ENCODE measurements around the gene NPIPB13. TPM values are rescaled to one million over a fixed set of nuclear protein-coding genes. Genes with fewer than 3 reads are reported as not detected.
"Not testable (repeated sequence)": the region's sequence is repeated elsewhere in the genome, so short reads cannot be mapped to it uniquely, and the experiment has no call there.

The NPIPB13 gene
- total RNA-seq (2012; rRNA removed): 0.28 and 0.54 TPM in 2 replicates
- polyA plus RNA-seq (2012; rRNA removed): 4.4 and 4.5 TPM in 2 replicates
- polyA plus RNA-seq (2012; cell fraction: cytosol; rRNA removed): 1.4 and 2.1 TPM in 2 replicates
- polyA plus RNA-seq (2012; cell fraction: nucleus; rRNA removed; ENCODE audit: low replicate concordance): 22.9 and 47.3 TPM in 2 replicates
- percentile 55 among the genes with signal in this experiment for Bru-seq, nascent RNA
- percentile 75 among the genes with signal in this experiment for BruChase-seq, experiment 1, labeled RNA remaining after a 6-hour chase
- percentile 70 among the genes with signal in this experiment for BruChase-seq, experiment 2, labeled RNA remaining after a 2-hour chase
- long read RNA-seq, partial matches to known transcripts: 0 of 3 reads
- long read RNA-seq, other reads (novel, unspliced or antisense): 3 of 3 reads

GRCh38 chr16:30248379-30248778 lies at the start of gene NPIPB13:
TSS of gene NPIPB13 (minus strand) at chr16:30248479. CDS start at chr16:30245573, 2,906 bp downstream.
- CTCF ChIA-PET; H3K9me3 ChIP-seq (ENCODE audit: control insufficient read depth, insufficient read depth, low read length); H3K4me2 ChIP-seq (ENCODE audit: low read depth, low read length); H4K20me1 ChIP-seq (ENCODE audit: insufficient read depth, low read length); H2BK20ac ChIP-seq (ENCODE audit: low read depth, low read length); H3K36me3 ChIP-seq (ENCODE audit: control insufficient read depth, insufficient read depth, low read length); POLR2A ChIA-PET (ENCODE audit: unreplicated experiment); H2AK5ac ChIP-seq (ENCODE audit: low read depth, low read length); H3K4ac ChIP-seq (ENCODE audit: low read depth, low read length); H2AK9ac ChIP-seq (replicated peaks; ENCODE audit: low read depth, low read length, poor library complexity); H3K79me1 ChIP-seq (ENCODE audit: low read depth in 1 of 2, low read length in 2 of 2); H3K27me3 ChIP-seq (ENCODE audit: control insufficient read depth, insufficient read depth, low read length); H3K27ac ChIP-seq (ENCODE audit: insufficient read depth, low read length); in situ Hi-C loops (cut with MboI; ENCODE audit: low sequenced_read_pairs); H4K5ac ChIP-seq (ENCODE audit: low read depth, low read length); H2BK15ac ChIP-seq (ENCODE audit: low read depth, low read length); dilution Hi-C loops (cut with HindIII; ENCODE audit: low sequenced_read_pairs, unreplicated experiment); H3K4me1 ChIP-seq (ENCODE audit: control insufficient read depth, insufficient read depth, low read length); H4K91ac ChIP-seq (ENCODE audit: insufficient read depth, low read depth, low read length); ATAC-seq (ENCODE audit: low read depth); DNase-seq; H3K4me3 ChIP-seq (ENCODE audit: insufficient read depth, low read depth, low read length); H3K14ac ChIP-seq (replicated peaks; ENCODE audit: low read depth, low read length); H3K9me1 ChIP-seq (ENCODE audit: insufficient read depth, low read length); H3K23ac ChIP-seq (ENCODE audit: low read depth, low read length); H3K9ac ChIP-seq (ENCODE audit: low read depth, low read length); H2BK5ac ChIP-seq (ENCODE audit: low read depth, low read length, poor library complexity, severe bottlenecking); H3K56ac ChIP-seq (ENCODE audit: extremely low read depth, insufficient read depth, low read length); H3K18ac ChIP-seq (ENCODE audit: low read depth, low read length); H2BK120ac ChIP-seq (ENCODE audit: low read depth, low read length); H2AFZ ChIP-seq (replicated peaks; ENCODE audit: low read length, poor library complexity); intact Hi-C loops (cut with micrococcal nuclease); BruUV-seq (replicated peaks); H4K8ac ChIP-seq (ENCODE audit: low read depth in 2 of 2, low read length in 2 of 2): not testable (repeated sequence)
- no CpG with 5 or more reads among the region's 4 CpGs for WGBS, 2 experiments (ENCODE audit: extremely low coverage in 2 of 2, insufficient read length in 1 of 2)

DNA sequence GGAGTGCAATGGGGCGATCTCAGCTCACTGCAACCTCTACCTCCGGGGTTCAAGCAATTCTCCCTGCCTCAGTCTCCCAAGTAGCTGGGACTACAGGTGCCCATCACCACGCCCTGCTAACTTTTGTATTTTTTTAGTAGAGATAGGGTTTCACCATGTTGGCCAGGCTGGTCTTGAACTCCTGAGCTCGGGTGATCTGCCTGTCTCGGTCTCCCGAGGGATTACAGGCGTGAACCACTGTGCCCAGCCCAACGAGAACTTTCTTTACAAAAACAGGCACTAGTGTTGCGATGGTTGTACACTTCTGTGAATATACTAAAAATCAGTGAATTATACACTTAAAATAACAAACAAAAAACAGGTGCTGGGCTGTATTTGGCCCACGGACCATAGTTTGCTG lies 34.1 kb upstream of the NPIPB13 start:
- H2BK20ac ChIP-seq (ENCODE audit: low read depth, low read length); BruUV-seq (replicated peaks); in situ Hi-C loops (cut with MboI; ENCODE audit: low sequenced_read_pairs); H2AK5ac ChIP-seq (ENCODE audit: low read depth, low read length); H3K27me3 ChIP-seq (ENCODE audit: control insufficient read depth, insufficient read depth, low read length); H3K56ac ChIP-seq (ENCODE audit: extremely low read depth, insufficient read depth, low read length); H3K23ac ChIP-seq (ENCODE audit: low read depth, low read length); H3K4me3 ChIP-seq (ENCODE audit: insufficient read depth, low read depth, low read length); H2AFZ ChIP-seq (replicated peaks; ENCODE audit: low read length, poor library complexity); H3K79me1 ChIP-seq (ENCODE audit: low read depth in 1 of 2, low read length in 2 of 2); H3K9me3 ChIP-seq (ENCODE audit: control insufficient read depth, insufficient read depth, low read length); H3K14ac ChIP-seq (replicated peaks; ENCODE audit: low read depth, low read length); intact Hi-C loops (cut with micrococcal nuclease); H4K8ac ChIP-seq (ENCODE audit: low read depth in 2 of 2, low read length in 2 of 2); ATAC-seq (ENCODE audit: low read depth); dilution Hi-C loops (cut with HindIII; ENCODE audit: low sequenced_read_pairs, unreplicated experiment); H4K20me1 ChIP-seq (ENCODE audit: insufficient read depth, low read length); H2BK15ac ChIP-seq (ENCODE audit: low read depth, low read length); H3K4me1 ChIP-seq (ENCODE audit: control insufficient read depth, insufficient read depth, low read length); H3K36me3 ChIP-seq (ENCODE audit: control insufficient read depth, insufficient read depth, low read length); H3K18ac ChIP-seq (ENCODE audit: low read depth, low read length); H2AK9ac ChIP-seq (replicated peaks; ENCODE audit: low read depth, low read length, poor library complexity); CTCF ChIA-PET; H2BK5ac ChIP-seq (ENCODE audit: low read depth, low read length, poor library complexity, severe bottlenecking); H3K9ac ChIP-seq (ENCODE audit: low read depth, low read length); H4K91ac ChIP-seq (ENCODE audit: insufficient read depth, low read depth, low read length); POLR2A ChIA-PET (ENCODE audit: unreplicated experiment); H4K5ac ChIP-seq (ENCODE audit: low read depth, low read length); DNase-seq; H3K4me2 ChIP-seq (ENCODE audit: low read depth, low read length); H3K27ac ChIP-seq (ENCODE audit: insufficient read depth, low read length); H2BK120ac ChIP-seq (ENCODE audit: low read depth, low read length); H3K9me1 ChIP-seq (ENCODE audit: insufficient read depth, low read length); H3K4ac ChIP-seq (ENCODE audit: low read depth, low read length): not testable (repeated sequence)
- no CpG with 5 or more reads among the region's 10 CpGs for WGBS, 2 experiments (ENCODE audit: extremely low coverage in 2 of 2, insufficient read length in 1 of 2)
